Mucosa of stomach (tissue), 1 donor: Measurements from ENCODE around the gene UHMK1.

Experiments
- H3K27me3 ChIP-seq: one replicate; pipeline ENCODE4 v1.7.0; 2013; ENCODE audit warnings: mild to moderate bottlenecking, low read length; ENCODE audit not compliant: control insufficient read depth, insufficient read depth
- H3K36me3 ChIP-seq: one replicate; pipeline ENCODE4 v1.7.0; 2013; ENCODE audit warnings: low read length; ENCODE audit not compliant: control insufficient read depth, insufficient read depth
- H3K4me1 ChIP-seq: one replicate; pipeline ENCODE4 v1.7.0; 2013; ENCODE audit warnings: mild to moderate bottlenecking, low read length; ENCODE audit not compliant: control insufficient read depth, insufficient read depth
- H3K4me3 ChIP-seq: one replicate; pipeline ENCODE4 v1.7.0; 2013; ENCODE audit warnings: low read length
- H3K9ac ChIP-seq: one replicate; pipeline ENCODE4 v1.7.0; 2013; ENCODE audit warnings: mild to moderate bottlenecking, low read length, moderate library complexity
- H3K9me3 ChIP-seq: one replicate; pipeline ENCODE4 v1.7.0; 2013; ENCODE audit warnings: mild to moderate bottlenecking, low read length, moderate library complexity; ENCODE audit not compliant: control insufficient read depth
- donor health status: Pancreatic carcinoma.

UHMK1 gene

DNA sequence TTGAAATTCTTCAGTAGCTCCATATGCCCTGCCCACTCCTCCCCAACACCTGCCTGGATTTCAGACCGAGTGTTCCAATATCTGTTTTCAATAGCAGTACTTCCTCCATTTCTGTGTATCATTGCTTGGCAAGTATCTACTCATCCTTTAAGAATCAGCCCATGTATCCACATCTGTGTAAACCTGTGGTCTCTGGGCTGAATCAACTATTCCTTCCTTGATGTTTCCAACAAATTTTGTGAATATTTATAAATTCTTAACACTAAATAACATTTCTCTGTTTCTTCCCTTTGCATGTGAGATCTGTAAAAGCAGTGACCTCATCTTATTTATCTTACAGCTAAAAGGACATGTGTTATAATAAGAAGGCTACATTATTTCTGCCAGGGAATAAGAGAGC, 37.9 kb downstream of the UHMK1 start:
- Histone ChIP-seq H3K9ac (no peak overlapping the region), H3K36me3 (no peaks in the 10 kb centered on the region), H3K4me3 (no peak overlapping the region), H3K27me3 (no peaks in the 10 kb centered on the region), H3K9me3 (no peaks in the 10 kb centered on the region), H3K4me1 (no peaks in the 10 kb centered on the region)

DNA sequence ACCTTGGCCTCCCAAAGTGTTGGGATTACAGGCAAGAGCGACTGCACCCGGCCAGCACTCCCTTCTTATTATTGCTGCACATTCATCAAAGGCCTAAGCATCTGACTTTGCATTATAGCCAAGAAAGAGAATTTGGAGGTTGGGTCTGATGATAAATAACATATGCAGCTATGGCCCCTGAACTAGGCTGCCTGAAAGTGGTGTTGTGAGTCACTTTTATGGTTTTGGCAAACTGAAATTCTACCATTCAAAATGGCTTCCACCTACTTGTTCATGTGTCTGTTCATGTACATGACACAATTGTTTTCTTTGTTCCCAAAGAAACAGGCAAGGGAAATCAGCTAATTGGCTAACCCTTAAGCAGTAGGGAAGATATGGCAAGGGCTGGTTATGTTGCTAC, 38.9 kb downstream of the UHMK1 start:
- Histone ChIP-seq H3K4me3 (no peak overlapping the region), H3K9me3 (no peaks in the 10 kb centered on the region), H3K27me3 (no peaks in the 10 kb centered on the region), H3K36me3 (no peaks in the 10 kb centered on the region), H3K4me1 (no peaks in the 10 kb centered on the region), H3K9ac (no peak overlapping the region)

GRCh38 chr1:162537216-162537615, 39.6 kb downstream of the UHMK1 start:
- Histone ChIP-seq H3K9me3 (no peaks in the 10 kb centered on the region), H3K9ac (no peak overlapping the region), H3K36me3 (no peaks in the 10 kb centered on the region), H3K27me3 (no peaks in the 10 kb centered on the region), H3K4me3 (no peak overlapping the region), H3K4me1 (no peaks in the 10 kb centered on the region)

- H3K4me1 ChIP-seq, result no peaks in the 10 kb centered on the region
- H3K27me3 ChIP-seq, result no peaks in the 10 kb centered on the region
- no peak overlapping the region for H3K9ac ChIP-seq
- H3K9me3 ChIP-seq, result no peaks in the 10 kb centered on the region
- no peaks in the 10 kb centered on the region for H3K36me3 ChIP-seq
- H3K4me3 ChIP-seq, result no peak overlapping the region
These were observed 41.3 kb downstream of the UHMK1 start for GRCh38 chr1:162538815-162539431.

- no peak overlapping the region for H3K9ac ChIP-seq
- no peaks in the 10 kb centered on the region for H3K27me3 ChIP-seq
- H3K4me1 ChIP-seq, result no peaks in the 10 kb centered on the region
- no peaks in the 10 kb centered on the region for H3K36me3 ChIP-seq
- no peak overlapping the region for H3K4me3 ChIP-seq
- H3K9me3 ChIP-seq, result no peaks in the 10 kb centered on the region
These were observed 44.1 kb downstream of the UHMK1 start for GRCh38 chr1:162541619-162542141.

- no peak overlapping the region for H3K9ac ChIP-seq
- H3K4me1 ChIP-seq, result no peaks in the 10 kb centered on the region
- no peak overlapping the region for H3K4me3 ChIP-seq
- H3K9me3 ChIP-seq, result no peaks in the 10 kb centered on the region
- no peaks in the 10 kb centered on the region for H3K27me3 ChIP-seq
- H3K36me3 ChIP-seq, result no peaks in the 10 kb centered on the region
These were observed 45.6 kb downstream of the UHMK1 start for GRCh38 chr1:162543228-162543627.

- Histone ChIP-seq H3K9ac (no peak overlapping the region), H3K4me1 (no peaks in the 10 kb centered on the region), H3K4me3 (no peak overlapping the region), H3K9me3 (no peaks in the 10 kb centered on the region), H3K36me3 (no peaks in the 10 kb centered on the region), H3K27me3 (no peaks in the 10 kb centered on the region)
These were observed 50.6 kb downstream of the UHMK1 start for GRCh38 chr1:162548170-162548569.

- no peaks in the 10 kb centered on the region for H3K27me3 ChIP-seq
- no peaks in the 10 kb centered on the region for H3K9me3 ChIP-seq
- H3K36me3 ChIP-seq, result no peaks in the 10 kb centered on the region
- no peaks in the 10 kb centered on the region for H3K4me1 ChIP-seq
- no peak overlapping the region for H3K9ac ChIP-seq
- no peak overlapping the region for H3K4me3 ChIP-seq
These were observed 51.4 kb downstream of the UHMK1 start for GRCh38 chr1:162549001-162549400.

- no peaks in the 10 kb centered on the region for H3K36me3 ChIP-seq
- H3K9me3 ChIP-seq, result no peaks in the 10 kb centered on the region
- no peaks in the 10 kb centered on the region for H3K27me3 ChIP-seq
- H3K4me3 ChIP-seq, result no peak overlapping the region
- H3K4me1 ChIP-seq, result no peaks in the 10 kb centered on the region
- no peak overlapping the region for H3K9ac ChIP-seq
These were observed 53.3 kb downstream of the UHMK1 start for GRCh38 chr1:162550925-162551324.

- Histone ChIP-seq H3K36me3 (no peaks in the 10 kb centered on the region), H3K9ac (no peak overlapping the region), H3K27me3 (no peaks in the 10 kb centered on the region), H3K4me3 (no peak overlapping the region), H3K9me3 (no peaks in the 10 kb centered on the region), H3K4me1 (peaks cover 1% of the 10 kb centered on the region)
These were observed 54.5 kb downstream of the UHMK1 start for GRCh38 chr1:162551969-162552683.

DNA sequence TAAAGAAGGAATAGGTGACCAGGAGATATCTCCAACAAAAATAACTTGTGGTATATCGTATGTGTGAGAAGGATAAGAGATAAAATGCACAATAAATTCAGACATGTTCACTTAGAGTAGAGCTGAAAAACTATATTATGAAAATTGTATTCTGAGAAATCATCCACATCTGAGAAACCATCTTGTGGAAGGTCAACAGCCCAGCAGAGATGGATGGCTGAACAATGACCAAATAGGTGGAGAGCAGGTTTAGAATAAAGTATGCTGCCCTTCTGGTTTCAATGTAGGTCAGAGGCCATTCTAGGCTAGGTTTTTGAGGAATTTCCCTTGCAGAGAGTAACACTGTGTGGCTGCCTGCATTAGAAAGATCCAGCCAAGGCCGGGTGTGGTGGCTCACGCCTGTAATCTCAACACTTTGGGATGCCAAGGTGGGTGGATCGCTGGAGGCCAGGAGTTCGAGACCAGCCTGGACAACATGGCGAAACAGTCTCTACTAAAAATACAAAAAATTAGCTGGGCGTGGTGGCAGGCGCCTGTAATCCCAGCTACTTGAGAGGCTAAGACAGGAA, 55.1 kb downstream of the UHMK1 start:
- peaks cover 4% of the 10 kb centered on the region for H3K4me1 ChIP-seq
- H3K4me3 ChIP-seq, result no peak overlapping the region
- H3K9ac ChIP-seq, result no peak overlapping the region
- no peaks in the 10 kb centered on the region for H3K36me3 ChIP-seq
- no peaks in the 10 kb centered on the region for H3K27me3 ChIP-seq
- H3K9me3 ChIP-seq, result no peaks in the 10 kb centered on the region

DNA sequence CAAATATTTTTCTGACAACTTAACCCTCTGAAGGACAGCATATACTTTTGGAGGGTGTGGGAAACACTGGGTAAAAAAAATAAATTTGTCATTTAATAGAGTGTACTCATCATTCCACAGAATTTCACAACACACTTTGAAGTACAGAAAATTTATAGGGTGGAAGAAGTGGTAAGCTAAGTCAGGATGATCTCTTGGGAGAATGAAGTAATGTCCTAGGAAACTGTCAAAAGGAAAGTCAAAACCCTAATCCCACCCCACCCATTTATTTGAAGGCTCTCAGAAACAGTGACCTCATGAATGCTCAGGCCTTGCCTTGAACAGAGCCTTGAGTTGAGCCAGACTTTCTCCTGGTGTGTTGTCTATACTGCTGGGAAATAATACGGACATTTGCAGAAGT, 56.6 kb downstream of the UHMK1 start:
- Histone ChIP-seq H3K9ac (no peak overlapping the region), H3K27me3 (no peaks in the 10 kb centered on the region), H3K4me1 (peaks cover 4% of the 10 kb centered on the region), H3K4me3 (no peak overlapping the region), H3K36me3 (no peaks in the 10 kb centered on the region), H3K9me3 (no peaks in the 10 kb centered on the region)
